GM12873 (cell line): ENCODE data around the gene PTPRA.

Source experiments
- CTCF ChIP-seq: IDR thresholded peaks from 2 replicates; pipeline ENCODE4 v1.5.1; 2012; ENCODE audit warnings: low read depth, mild to moderate bottlenecking, moderate library complexity, low read length, control low read depth; ENCODE audit not compliant: insufficient read depth; ENCODE audit errors: missing control alignments

PTPRA gene

GRCh38 chr20:3027987-3028386 lies 154.7 kb downstream of the PTPRA start:
- TF ChIP-seq CTCF: no peak

GRCh38 chr20:3031524-3032147 lies 158.4 kb downstream of the PTPRA start:
- TF ChIP-seq CTCF: no peak

- no peak for TF ChIP-seq CTCF
These were observed 159.3 kb downstream of the PTPRA start for GRCh38 chr20:3032624-3033023.

- TF ChIP-seq CTCF: no peak
These were observed 164.4 kb downstream of the PTPRA start for GRCh38 chr20:3037654-3038053.

- no peak for TF ChIP-seq CTCF
These were observed 165.2 kb downstream of the PTPRA start for GRCh38 chr20:3038454-3038853.

GRCh38 chr20:3039426-3039825 lies 166.1 kb downstream of the PTPRA start:
- TF ChIP-seq CTCF: no peak

- TF ChIP-seq CTCF: no peak
These were observed 166.8 kb downstream of the PTPRA start for GRCh38 chr20:3040086-3040485.
